ENCODE results near the gene BCORL1.

BCORL1 gene

DNA sequence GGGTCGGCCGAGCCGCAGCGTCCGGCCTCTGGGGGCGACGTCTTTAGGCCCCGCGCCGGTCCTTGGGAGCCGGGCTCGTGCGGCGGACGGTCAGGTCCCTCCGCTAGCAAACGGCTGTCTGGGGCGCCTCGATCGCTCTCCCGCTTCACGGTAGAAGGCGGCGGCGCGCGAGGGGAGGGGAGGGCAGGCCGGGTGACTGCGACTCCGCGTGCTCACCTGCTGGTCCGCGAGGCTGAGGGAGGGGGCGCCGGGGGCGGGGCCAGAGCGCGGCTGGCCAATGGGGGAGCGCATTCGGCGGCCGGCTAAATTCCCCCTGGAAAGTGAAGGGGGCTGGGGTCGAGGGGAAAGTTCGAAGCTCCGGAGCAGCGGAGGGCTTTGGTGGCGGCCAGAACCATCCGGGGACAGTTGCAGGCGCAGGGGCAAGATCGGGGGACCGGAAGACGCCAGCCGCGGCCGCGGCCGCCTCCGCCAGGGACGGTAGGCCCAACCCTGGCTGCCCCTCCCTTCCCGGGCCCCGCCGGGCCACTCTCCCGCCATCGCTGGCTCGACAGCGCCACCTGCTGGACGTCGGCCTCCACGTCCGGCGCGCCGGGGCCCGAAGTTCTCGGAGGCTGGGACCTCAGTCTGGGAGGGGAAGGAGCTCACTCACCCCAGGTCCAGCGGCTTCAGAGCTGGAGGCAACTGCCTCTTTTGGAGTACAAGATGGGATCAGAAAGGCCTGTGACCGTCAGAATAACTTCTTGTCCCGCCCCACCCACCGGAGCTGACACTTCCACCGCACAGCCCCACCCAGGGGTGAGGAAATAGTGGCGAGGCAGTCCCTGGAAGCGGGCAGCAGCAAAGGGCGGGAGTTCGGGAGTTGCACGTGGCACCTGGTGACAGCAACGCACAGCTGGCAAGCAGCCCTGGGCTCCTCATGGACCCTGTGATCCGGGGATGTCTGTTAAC is 78.0 kb downstream of the BCORL1 start:
- peak; percentile 51 to 64 for DNase-seq (ENCODE audit: low read depth in 2 of 2)

DNA sequence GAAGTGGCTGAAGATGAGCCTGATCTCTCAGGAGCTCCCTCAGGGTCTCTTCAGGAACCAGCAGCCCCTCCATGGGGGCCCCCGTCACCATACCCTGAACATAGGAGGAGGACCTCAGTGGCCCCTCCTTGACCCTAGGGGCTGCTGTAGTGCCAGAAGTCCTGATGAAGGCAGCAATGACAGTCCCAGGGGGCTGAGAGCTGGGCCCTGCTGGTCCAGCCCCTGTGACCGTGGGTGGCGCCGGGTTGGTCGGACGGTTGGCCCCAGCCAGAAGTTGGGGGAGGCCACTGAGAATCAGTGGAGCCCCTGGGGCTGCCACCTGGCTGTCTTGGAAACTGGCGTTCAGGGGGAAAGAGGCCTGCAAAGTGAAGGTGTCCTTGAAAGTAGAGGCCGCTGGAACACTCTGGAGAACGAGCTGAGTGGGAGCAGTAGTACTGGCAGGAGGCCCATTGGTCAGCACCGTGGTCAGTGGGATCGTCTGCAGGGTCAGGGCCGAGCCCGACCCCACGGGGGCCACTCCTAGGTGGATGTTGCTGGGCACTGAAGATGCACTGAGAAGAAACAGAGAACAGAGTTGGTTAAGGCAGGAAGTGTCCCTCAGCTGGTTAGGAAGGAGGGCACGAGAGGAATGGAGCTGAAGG is 84.7 kb downstream of the BCORL1 start:
- DNase-seq (ENCODE audit: low read depth in 2 of 2) = no peak

DNA sequence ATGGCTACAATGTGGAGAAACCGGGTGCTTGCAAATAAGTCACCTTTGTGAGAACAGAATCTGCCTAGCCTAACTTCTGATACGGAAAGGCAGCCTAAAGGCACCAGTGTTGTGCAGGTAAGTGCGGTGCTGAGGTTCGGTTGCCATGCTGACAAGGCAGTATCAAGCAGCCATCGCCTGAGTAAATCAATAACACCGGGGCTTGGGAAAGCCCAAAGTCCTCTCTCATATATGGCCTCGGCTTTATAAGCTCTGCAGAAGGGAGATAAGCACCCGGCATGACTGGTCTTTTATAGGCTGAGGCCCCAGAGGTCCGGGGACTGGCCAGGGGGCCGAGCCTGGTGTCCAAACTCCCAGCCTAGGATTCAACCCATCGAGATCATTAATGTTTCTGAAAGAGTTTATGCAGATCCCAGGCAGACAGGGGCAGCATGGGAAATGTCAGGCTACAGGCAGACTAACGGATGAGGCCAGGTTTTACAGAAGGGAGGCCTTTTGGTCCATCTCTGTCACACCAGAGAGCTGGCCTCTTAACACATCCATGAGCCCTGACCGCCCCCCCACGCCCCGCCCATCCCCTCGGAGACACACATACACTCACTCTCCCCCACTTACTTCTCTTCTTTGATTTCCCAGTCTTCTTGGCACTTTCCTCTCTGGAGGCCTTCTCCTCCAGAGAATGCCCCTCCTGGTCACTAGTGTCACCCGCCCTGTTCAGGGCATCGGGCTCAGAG is 89.3 kb downstream of the BCORL1 start:
- no peak for DNase-seq (ENCODE audit: low read depth in 2 of 2)

DNA sequence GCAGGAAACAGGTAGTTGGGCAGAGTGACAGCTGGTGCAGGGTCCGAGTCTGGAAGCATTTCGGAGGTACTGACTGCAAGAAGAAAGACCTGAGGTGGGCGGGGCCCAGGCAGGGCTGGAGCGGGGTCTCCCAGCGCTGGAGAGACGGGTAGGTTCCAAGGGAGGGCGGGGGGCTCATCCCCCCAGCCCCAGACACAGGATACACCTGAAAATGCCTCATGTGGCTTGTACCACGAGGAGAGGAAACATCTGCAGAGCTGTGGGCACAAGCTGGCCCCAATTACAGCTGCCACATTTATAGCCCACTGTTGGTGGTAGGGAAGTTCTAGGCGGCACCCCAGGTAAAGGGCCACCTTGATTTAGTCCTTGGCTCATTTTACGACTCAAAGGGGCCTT is 89.9 kb downstream of the BCORL1 start:
- DNase-seq (ENCODE audit: low read depth in 2 of 2) = no peak

DNA sequence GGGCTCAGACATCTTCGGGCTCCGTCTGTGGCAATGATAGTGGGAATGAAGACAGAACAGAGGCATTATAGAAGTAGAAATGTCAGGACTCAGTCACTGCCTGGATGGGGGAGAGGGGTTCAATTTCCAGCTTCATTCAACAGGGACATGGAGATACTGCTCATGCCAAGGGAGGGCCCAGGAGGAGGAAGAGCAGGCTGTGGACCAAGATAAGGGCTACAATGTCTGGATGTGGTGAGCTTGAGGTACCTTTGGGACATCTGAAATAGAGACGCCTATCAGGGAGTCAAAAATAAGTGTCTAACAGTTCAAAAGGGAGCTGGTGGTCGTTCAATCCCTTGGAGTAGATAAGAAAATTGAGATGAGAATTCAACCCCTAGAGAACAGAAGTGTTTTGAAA is 93.3 kb downstream of the BCORL1 start:
- DNase-seq (ENCODE audit: low read depth in 2 of 2) = no peak

DNA sequence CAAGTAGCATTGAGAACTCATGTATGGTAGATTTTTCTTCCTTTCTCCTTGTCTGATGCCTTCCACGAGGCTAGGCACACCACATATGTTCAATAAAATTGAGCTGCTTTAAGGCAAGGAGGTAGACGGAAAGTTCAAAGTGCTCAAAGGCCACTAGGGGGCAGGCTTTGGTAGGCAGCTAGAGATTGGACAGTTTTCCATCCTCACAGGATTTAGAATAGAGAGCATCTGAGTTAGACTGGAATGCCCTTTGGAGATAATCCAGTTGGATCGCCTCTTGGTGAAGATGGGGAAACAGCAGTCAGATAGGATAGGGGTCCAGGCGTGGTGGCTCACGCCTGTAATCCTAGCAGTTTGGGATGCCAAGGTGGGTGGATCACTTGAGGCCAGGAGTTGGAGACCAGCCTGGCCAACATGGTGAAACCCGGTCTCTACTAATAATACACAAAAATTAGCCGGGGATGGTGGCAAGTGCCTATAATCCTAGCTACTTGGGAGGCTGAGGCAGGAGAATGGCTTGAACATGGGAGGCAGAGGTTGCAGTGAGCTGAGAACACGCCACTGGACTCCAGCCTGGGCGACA is 97.5 kb downstream of the BCORL1 start:
- DNase-seq (ENCODE audit: low read depth in 2 of 2) = peak in 1 of 2 donors; percentile 34

DNA sequence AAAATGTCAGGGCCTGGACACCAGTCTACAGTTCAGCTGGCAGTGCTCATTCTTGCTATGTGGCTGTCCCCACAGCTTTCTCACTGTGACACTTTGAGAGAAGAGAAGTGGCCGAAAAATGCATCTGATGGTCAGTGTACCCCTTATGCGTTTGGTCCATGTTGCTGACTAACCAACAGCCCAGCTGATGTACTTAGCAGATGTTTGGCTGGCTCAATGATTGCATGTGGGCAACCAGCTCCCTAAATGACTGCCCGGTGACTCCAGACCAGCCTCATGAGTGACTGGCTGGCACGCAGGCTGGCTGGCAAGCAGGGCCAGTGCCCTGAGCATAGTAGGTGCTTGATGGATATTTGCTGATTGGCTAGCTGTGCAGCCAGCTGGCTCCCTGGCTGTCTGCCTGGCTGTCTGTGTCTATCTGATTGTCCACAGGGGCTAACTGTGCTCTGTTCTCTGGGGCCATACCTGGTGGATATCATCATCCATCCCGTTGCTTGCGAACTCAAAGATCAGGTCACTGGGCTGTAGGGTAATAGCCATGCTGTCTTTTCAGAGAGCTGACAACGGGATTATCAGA is 98.4 kb downstream of the BCORL1 start:
- DNase-seq (ENCODE audit: low read depth in 2 of 2) = no peak

DNA sequence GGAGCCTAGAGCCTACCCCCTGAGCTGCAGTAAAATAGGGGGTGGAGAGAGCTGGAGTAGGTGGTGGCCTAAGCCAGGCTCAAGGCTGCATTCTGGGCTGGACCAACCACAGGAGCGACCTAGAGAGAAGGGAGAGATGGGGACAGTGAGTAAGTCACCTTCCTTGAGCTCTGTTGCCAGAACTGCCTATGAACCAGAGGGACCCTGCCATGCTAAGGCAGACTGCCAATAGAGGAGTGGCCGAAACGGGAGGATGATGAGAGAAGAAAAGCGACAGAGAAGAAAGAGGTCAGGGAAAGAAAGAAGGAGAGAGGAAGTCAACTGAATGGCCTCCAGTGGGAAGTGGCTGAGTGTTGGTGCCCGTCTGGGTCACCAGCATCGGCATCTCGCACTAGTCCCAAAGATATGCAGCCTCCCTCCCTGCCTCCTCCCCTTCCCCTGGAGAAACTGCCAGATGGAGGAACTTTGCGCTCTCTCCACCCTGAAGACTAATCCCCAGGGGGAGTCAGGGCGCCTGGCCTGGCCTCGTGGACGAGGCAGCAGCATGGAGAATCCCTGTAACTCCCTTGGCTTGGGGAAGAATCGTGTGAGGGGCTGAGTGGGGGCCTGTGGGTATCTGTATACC is 99.1 kb downstream of the BCORL1 start:
- no peak for DNase-seq (ENCODE audit: low read depth in 2 of 2)

DNA sequence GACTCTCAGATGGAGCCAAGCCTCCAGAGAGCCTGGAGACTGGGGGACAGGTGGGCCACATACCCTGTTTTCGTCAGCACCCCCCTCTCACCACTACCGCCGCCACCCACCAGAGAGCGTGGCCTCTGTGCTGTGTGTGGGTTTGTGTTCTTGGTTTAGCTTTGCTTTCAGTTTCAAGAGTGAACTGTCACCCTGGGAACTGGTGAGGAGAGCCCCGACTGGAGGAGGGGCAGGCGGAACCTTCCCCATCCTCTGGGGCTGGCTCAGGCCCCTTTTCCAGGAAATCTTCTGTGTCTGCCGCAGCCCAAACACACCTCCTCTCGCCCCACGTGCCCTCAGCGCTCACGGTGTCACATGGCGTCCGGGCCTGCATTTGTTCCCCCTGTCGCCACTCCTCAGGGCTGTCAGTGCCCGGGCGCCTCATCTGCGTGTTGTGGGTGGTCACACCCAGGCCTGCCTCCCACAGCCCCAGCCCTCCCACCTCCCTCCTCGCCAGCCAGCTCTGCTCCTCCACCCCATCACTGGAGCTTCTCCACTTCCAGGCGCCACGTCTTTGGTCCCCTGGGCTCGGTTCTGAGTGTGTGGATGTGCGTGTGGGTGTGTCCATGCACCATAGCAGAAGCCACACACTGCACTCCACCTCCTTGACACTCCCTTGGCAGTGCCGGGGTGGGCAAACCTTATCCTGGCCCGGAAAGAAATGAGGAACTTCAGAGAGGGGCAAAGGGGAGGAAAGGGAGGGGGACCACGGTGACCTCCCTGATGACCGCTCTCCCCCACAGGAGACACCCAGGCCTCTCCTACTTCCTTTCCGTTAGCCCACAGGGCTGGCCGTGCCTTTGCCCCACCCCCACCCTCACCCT is 100.0 kb downstream of the BCORL1 start:
- peak; percentile 48 to 56 for DNase-seq (ENCODE audit: low read depth in 2 of 2)

DNA sequence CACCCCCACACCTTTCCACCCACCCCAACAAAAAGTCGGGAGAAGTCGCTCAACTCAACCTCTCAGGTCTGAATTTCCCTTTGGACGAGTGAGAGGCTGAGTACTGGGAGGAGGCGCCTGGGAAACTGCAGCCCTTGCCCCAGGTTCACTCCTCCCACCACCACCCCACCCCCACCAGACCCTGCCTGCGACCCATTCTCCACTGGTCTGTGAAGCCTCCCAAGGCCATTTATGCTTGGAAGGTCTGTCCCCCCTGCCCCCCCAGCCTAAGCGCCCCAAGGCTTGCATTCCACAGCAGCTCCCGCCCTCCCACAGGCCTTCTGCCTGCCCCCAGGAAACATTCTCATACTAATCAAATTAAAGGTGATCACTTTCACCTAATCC is 100.7 kb downstream of the BCORL1 start:
- DNase-seq (ENCODE audit: low read depth in 2 of 2) = no peak

DNA sequence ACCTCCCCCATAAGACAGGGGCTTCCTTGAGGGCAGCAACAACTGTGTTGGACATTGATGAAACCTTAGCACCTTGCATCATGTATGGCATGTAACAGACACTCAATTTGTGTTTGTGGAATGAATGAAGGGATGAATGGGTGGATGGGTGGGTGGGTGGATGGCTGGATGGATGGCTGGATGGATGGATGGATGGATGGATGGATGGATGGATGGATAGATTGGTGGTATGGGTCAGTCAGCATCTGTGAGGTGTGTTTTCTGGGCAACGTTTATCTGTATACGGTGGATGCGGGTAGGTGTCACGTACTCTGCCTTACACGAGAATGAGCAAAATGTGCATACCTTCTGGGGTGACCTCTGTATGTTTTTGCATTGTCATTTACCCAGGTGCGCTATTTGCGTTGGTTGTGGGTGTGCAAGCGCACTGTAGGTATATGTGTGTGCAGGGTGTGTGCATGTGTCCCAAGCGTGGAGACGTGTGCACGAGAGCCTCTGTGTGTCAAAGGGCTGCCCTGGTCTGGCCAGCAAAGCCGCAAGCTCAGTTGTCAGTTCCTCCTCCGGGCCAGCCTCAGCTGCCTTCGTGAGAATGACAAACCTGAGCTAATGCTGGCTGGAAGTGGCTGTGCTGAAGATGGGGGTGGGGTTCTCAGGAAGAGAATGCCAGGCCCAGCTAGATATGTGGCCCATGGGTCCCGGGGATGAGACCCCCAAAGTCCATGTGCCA is 101.4 kb downstream of the BCORL1 start:
- DNase-seq (ENCODE audit: low read depth in 2 of 2) = no peak

DNA sequence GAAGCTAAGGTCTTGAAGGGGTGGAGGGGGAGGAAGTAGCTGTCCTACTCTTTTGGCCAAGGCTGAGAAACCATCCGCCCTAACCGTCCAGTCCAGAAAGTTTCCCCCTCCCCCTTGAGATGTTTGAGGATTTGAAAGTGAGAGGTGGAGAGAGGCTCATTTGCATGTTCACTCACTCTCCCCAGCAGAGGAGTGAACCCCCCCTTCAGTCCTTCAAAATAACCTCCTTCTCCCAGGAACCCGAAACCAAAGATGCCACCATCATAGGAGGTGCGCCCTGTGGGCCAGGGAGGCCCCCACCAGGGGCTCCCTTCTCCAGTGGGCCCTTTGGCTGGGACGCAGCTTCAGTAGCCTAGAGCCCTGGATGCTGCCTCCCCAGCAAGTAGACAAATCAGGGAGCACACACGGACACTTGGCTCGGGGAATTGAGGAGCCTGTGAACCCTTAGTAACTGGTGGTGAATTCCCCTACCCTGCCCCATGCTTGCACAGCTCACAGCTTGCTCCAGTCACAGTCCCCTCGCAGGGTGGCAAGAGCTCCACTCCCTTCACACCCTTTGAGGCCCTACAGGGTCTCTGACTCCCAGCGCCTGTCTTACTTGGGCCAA is 102.3 kb downstream of the BCORL1 start:
- DNase-seq (ENCODE audit: low read depth in 2 of 2) = no peak

DNA sequence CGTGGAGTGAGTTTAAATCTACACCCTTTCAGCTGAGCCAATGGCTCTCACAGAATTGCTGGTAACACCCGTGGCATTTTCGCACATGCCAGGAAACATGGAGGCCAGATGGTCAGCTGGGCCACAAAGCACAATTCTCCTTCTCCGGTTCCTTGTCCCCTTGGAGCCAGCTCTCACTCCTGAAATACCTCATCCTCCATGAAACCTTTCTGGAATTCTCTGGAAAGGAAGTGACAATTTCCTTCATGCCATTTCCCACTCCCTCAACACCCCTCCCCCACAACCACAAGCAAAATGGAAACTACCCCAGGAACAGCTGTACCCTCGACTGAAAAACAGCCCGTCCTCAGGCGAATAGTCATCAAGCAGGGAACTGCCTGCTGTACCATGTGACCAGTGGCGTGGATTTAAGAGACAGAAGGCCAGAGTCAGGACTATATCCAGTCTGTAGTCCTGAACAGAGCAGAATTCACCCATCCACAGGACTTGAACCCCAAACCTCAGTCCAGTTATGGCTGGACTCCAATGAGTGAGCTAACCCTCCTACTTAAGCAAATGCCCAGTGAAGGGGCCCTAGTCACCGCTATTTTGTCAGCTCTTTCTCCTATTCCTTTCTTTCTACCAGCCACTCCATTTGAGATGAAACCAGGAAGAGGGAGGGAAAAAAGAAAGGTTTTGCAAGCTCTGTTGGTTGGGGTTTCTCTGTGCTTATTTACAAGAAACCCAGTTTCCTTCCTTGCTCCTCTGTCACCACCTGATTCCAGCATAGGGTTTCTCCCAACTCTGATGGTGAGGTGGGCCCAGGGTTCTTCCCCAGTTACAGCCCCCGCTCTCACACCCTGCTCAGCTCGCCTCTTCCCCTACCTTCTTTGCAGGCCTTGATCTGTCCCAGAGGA is 103.4 kb downstream of the BCORL1 start:
- no peak for DNase-seq (ENCODE audit: low read depth in 2 of 2)

DNA sequence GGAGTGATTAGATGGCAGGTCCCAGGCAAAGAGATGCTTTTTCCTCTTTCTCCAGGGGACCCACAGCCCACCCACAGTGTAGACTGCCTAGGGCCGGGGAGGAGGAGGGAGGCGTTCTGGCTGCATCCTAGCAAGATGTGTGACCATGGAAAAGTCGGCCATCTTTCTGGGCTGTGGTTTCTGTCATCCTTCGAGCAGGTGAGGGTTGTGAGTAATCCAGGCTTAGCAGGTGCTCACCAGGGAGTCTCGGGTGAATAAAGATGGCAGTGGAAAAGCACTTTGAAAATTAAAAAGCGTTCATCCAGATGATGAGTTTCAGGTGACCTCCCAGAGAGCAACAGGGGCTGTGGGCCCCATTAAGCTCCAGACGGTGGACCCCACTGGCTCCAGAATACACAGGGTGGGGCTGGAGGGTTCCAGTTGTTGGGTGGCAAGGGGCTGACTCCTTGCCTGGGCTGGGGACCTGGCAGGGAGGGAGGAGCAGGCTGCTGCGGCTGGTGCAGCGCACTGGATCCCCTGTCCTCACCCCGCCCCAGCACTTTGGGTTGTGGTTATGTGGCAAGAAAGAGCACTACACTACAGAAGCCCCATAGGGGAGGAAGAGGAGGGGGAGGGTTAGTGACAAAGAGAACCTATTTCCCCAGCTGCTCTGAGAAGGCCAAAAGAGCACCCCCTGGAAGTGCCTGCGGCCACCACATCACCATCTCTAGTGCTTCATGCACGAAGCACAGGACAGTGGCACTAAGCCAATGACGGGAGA is 104.2 kb downstream of the BCORL1 start:
- DNase-seq (ENCODE audit: low read depth in 2 of 2) = peak; percentile 37 to 52

DNA sequence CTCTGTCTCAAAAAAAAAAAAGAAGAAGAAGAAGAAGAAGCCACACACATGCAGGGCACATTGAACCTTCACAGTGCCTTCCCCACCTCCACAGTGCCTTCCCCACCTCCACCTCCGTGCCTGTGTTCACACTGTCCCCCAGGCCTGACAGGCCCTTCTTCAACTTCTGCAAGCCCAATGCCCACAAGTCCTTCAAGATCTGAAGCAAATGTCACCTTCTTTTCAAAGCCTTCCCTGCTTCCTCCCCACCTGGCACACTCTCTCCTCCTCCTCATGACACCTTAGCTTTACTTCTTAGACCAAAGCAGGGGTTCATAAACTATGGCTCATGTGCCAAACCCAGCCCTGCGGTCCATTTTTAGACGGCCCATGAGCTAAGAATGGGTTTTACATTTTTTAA is 107.9 kb downstream of the BCORL1 start:
- DNase-seq (ENCODE audit: low read depth in 2 of 2) = no peak

DNA sequence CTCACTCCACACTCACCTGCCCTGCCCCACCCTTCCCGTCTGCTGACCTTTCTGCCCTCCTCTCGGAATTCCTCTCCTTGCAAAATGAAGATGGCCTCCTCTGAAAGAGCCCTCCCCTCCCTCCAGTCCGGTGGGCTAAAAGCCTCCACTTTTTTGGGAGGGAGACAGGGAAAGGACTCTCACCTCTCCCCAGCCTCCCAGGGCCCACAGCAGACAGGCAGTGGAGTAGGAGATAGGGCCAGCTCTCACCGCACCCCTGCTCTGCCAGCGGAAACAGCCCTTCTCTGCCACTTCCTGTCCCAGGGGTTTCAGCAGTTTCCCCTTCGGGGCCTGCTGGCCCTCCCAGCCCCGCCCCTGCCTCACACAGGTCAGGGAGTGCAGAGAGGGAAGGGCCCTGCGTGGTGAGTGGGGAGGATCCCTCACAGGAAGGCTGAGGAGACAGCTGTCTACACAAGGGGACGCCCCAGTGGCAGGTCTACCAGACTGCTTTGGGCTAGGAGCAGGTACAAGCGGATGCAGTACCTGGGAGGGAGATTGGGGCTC is 109.6 kb downstream of the BCORL1 start:
- peak; percentile 58 to 66 for DNase-seq (ENCODE audit: low read depth in 2 of 2)

DNA sequence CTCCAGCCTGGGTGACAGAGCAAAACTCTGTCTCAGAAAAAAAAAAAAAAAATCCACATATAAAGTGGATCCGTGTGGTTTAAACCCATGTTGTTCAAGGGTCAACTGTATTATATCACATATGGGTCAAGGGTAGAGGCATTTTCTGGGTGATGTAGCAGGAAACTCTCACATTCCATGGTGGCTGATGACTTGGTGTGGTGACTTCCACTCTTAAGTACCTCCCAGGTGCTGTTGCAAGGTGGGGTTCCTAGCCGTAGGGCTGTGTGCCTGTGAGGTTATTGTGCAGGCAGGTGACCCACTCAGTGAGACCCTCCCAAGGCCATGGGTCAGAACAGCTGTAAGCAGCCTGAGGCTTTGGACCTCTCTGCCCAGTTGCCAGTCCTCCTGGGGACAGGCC is 110.8 kb downstream of the BCORL1 start:
- DNase-seq (ENCODE audit: low read depth in 2 of 2) = no peak

Measured in activated CD8-positive, alpha-beta memory T cell treated with anti-CD3 and anti-CD28 coated beads for 4 hours (primary cell).